Activated CD4-positive, alpha-beta T cell treated with anti-CD3 and anti-CD28 coated beads, Interleukin-2, amount 50 U/mL, for 4 hours (primary cell): ENCODE results near the gene CRELD2.

Experiments
- DNase-seq, 2 experiments: peaks; one replicate each; pipeline ENCODE4 v3.0.0-alpha.2; 2020

CRELD2 gene

GRCh38 chr22:49970528-49971231, 52.2 kb downstream of the CRELD2 start:
- DNase-seq: peak; percentile 97 to 99

- DNase-seq: peak; percentile 71 to 77
Observed at GRCh38 chr22:49971232-49972162, 53.1 kb downstream of the CRELD2 start.

GRCh38 chr22:49972163-49973017, 54.0 kb downstream of the CRELD2 start:
- DNase-seq: no peak

- DNase-seq: no peak
Observed at GRCh38 chr22:49973018-49973961, 54.9 kb downstream of the CRELD2 start.

- DNase-seq: peak; percentile 38 to 53
Observed at GRCh38 chr22:49975543-49976389, 57.3 kb downstream of the CRELD2 start.

GRCh38 chr22:49976439-49977175, 58.2 kb downstream of the CRELD2 start:
- peak; percentile 57 to 69 for DNase-seq
